Panc1 (cell line): ENCODE measurements around the gene IGSF23.
"Not testable (repeated sequence)": the region's sequence is repeated elsewhere in the genome, so short reads cannot be mapped to it uniquely, and the experiment has no call there.

Experiments
- CTCF ChIP-seq: fragments of 450-650 bp; IDR thresholded peaks from 2 replicates; pipeline ENCODE4 v1.5.1; 2017; ENCODE audit warnings: mild to moderate bottlenecking
- POLR2AphosphoS5 ChIP-seq: IDR thresholded peaks from 2 replicates; pipeline ENCODE4 v1.6.1; 2012; ENCODE audit warnings: mild to moderate bottlenecking, low read depth, low read length, moderate library complexity
- REST ChIP-seq, 2 experiments: IDR thresholded peaks; 2 replicates each; pipeline ENCODE4 v1.6.1; 2011 to 2012; ENCODE audit warnings: low read depth in 2 of 2, control low read depth in 1 of 2, low read length in 1 of 2, mild to moderate bottlenecking in 1 of 2, moderate library complexity in 1 of 2; ENCODE audit not compliant: insufficient read depth in 1 of 2
- SIN3A ChIP-seq: IDR thresholded peaks from 2 replicates; pipeline ENCODE4 v1.6.1; 2012; ENCODE audit warnings: low read depth, mild to moderate bottlenecking, low read length, moderate library complexity, borderline replicate concordance; ENCODE audit not compliant: insufficient read depth
- TCF7L2 ChIP-seq: IDR thresholded peaks from 2 replicates; pipeline ENCODE4 v1.6.1; 2011; ENCODE audit warnings: mild to moderate bottlenecking, low read depth, low read length, inconsistent platforms

DNA sequence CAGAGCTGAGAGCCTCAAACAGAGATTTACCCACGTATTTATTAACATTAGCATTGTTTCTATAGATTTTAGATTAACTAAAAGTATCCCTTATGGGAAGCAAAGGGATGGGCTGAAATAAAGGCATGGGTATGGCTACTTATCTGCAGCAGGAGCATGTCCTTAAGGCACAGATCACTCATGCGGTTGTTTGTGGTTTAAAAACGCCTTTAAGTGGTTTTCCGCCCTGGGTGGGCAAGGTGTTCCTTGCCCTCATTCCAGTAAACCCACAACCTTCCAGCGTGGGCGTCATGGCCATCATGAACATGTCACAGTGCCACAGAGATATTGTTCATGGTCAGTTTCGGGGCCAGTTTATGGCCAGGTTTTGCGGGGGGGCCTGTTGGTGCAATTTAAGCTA, 18.2 kb downstream of the IGSF23 start:
- TF ChIP-seq CTCF; POLR2AphosphoS5; TCF7L2; REST (IDR thresholded peaks at IDR 0.05; ENCODE audit: insufficient read depth in 1 of 2, low read depth in 2 of 2, low read length in 1 of 2); SIN3A: not testable (repeated sequence)
